ENCODE results near the gene SLC6A9.

SLC6A9 gene

DNA sequence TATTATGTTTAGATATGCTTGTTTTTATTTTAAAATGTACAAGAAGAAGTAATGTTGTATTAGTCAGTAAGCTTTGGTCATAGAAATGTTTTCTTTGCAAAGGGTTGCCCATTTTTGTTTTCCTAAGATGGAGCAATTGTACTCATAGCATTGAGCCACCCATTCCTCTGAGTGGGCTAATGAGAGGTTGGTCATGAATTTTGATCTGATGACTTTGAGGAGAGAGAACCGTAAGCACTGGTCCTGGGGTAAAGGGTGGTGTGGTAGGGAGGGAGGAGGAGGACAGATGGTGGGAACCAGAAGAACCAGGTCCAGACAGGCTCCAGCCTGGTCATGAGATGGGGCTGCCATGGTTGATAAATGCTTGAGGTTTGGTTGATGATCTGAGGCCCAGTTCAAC is 15.9 kb upstream of the SLC6A9 start:
- DNase-seq: no peak

GRCh38 chr1:44045064-44045463 is 13.8 kb upstream of the SLC6A9 start:
- no peak for DNase-seq

DNA sequence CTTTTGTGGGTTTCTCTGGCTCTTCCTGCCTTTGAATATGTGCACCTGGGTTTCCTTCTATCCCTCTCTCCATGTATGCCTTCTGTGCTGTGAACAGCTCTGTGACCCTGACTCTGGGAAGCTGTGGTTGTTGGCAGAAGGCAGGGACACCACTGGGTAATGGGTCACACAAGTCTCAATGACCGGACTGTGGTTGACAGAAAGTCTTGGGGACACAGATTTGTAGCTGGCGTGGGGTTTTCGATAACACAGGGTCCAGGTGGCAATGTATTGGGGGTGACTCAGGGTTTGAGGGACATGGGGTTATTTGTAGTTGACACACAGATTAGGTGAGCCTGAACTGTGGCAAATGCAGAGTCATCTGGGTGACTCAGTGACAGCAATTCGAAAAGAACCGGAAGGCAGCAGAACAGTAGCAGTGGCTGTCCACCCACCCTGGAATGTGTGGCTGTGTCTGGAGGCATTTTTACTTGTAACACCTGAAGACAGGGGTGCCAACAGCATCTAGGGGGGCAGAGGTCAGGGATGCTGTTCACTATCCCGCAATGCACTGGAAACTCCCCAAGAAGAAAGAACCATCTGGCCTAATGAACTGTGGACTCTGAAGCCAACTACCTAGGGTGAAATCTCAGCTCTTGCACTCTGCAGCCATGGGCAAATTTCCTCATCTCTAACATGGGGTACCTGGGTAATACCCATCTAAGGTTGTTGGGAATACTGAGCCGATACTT is 13.0 kb upstream of the SLC6A9 start:
- DNase-seq: no peak

DNA sequence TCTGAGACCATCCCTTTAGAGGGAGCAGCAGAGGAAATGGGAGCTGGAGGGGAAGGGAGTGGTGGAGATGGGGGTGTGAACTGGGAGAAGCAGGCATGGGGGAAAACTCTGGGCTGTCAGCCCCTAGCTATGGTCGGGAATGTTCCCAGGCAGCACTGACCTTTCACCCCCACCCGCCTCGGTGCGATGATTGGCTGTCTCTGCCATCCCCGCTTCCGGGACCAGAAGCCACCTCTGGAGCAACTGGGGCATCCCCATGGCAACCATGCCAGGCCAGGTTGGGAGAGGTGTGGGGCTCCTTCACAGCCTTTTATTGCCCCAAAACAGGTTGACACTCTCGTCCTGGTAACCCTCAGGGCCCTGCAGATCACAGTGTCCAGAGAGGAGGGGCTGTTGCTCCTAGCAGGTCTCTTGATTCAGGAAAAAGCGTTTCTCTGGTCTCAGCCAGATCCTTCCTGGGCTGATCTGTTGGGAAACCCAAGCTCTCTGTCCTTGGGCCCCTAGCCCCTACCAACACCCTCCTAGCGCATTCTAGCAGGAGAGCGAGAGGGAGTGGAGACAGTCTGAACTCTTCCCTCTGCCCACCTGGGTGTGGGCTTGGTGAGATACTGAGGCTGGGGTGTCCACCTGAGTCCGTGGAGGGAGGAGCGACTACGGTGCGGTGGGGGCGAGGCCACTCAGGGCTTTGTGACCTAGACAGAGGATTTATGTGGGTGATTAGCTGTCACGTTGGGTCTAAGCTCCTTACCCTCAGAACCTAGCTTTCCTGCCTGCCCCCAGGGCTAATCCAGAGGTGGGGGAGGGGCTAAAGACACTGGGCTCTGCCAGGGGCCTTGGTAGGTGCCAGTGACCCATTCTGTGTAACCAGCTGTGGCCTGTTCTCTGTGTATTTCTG is 12.2 kb upstream of the SLC6A9 start:
- DNase-seq: no peak

- no peak for DNase-seq
Observed at GRCh38 chr1:44040846-44041245, 9.6 kb upstream of the SLC6A9 start.

DNA sequence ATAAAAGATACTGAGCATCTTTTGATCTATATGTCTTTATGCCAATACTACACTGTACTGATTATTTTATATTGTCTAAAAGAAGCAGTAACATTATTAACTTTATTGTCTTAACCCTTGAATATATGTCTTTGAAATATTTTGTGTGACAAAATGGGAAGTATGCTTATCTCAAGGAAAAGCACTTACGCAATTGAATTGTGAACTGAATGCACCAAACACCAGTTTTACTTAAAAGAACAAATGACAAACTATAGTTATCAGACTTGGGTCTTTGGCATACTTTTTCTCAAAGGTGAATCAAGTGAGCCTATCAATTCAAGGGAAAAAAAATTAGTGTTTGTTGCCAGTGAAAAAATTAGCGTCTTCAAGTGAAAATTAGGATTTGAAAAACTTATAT is 9.2 kb upstream of the SLC6A9 start:
- DNase-seq: no peak

DNA sequence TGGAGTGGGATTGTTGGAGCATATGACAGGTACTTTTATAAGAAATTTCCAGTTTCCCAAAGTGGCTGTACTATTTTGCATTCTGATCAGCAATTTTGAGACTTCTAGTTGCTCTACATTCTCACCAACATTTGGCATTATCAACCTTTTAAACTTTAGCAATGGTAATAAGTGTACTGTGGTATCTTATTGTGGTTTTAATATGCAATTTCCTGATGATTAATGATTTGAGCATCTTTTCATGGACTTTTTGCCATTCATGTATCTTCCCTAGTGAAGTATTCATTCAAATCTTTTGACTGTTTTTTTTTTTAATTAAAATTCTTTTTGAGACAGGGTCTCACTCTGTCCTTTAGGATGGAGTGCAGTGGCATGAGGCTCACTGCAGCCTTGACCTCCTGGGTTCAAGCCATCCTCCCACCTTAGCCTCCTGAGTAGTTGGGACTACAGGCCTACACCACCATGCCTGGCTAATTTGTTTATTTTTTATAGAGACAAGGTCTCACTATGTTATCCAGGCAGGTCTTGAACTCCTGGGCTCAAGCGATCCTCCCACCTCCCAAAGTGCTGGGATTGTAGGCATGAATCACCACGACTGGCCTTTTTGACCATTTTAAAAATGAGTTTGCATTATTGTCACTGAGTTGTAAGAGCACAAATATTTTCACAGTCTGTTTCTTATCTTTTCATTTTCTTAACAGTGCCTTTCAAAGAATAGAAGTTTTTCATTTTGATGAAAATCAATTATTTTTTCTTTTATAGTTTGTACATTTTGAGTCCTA is 7.8 kb upstream of the SLC6A9 start:
- DNase-seq: no peak

DNA sequence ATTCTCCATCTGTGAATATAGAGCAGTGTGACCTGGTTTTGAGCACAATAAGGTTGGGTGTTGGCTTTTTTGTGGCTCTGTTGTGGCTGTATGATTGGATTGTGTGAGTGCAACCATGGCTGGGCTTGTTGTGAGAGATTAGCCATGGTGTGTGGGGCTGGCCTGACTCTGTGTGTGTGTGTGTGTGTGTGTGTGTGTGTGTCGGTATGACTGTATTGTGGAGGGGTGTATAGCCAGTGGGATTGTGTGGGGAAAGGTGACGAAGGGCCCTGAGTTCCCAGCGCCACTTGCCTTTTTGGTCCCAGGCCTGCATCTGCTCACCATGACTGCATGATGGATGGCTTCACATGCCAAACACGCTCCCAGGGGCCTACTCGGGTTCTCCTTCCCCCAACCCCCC is 5.9 kb upstream of the SLC6A9 start:
- DNase-seq: no peak

DNA sequence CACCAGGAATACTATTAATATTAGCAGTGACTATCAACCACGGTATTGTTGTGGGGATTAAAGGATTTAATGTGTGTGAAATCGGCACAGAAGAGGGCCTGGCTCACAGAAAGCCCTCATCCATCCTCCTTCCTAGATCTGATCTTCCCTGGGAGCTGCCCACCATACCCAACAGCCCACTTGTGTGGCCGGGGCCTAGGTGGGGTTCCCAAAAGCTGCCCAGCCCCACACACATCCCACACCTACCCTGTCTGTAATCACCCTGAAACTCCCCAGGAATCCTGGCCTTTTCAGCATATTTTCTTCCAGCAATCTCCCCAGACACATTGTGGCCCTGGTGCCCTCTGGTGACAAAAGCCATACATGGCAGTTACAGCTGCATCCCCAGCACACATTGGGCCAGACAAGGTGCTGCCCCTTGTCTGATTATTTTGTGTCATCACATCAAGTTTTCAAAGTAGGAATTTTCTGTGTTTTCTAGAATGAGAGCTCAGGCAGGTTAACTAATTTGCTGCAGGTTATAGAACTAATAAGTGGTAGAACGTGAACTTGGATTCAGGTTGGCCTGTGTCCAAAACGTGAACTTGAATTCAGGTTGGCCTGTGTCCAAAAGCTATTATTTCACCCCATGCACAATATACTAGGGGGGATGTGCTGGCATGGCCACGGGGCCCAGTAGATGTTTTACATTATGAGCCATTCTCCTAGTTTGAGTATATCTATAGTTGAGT is 5.3 kb upstream of the SLC6A9 start:
- no peak for DNase-seq

DNA sequence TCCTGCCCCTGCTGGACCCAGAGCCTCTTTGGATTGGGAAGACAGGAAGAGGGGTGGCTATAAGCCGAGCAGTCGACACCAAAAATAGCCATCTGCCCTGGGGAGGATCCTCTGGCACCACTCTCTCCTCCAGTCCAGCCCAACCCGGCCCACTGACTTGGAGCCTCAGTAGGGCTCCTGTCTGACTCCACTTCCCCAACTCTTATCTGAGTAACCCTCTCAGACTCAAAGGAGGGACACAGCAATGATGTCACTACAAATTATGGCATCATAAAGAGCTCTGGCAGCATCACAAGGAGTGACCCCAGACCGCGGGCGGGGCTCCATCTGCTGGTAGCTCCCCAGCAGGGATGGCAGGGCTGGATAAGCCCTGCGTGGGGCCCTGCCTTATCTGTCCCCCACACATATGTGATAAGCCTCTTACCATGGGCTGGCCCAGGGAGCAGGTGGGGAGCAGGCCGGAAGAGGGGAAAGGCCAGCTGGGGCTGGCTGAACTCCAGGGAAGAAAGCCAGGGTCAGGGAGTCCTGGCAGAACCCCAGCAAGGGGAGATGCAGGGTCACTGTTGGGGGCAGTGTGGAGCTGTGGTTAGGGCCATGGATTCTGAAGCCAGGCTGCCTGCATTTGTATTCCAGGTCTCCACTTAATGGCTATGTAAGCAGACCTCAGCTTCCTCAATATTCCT is 4.6 kb upstream of the SLC6A9 start:
- DNase-seq: no peak

- no peak for DNase-seq
Observed at GRCh38 chr1:44034976-44035716, 3.9 kb upstream of the SLC6A9 start.

DNA sequence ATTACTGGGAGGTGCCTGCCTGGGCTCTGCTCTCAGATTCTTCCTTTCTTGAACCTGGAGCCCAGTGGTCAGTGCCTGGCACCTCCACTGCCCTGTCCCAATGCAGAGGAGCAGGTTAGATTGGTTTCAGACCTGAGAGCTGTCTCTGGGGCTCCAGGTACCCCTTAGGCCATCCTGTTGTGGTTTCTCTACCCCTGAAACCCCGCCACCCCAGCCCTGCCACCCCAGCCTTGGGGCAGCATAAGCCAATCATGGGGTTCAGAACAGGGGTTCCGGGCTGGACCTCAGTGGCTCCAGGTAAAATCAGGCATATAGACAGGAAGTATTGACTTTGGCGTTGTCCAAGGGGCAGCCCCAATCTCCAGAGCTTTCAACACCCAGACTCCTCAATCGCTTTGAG is 3.2 kb upstream of the SLC6A9 start:
- no peak for DNase-seq

GRCh38 chr1:44033756-44034155 is 2.5 kb upstream of the SLC6A9 start:
- no peak for DNase-seq

GRCh38 chr1:44033041-44033575 is 1.8 kb upstream of the SLC6A9 start:
- no peak for DNase-seq

DNA sequence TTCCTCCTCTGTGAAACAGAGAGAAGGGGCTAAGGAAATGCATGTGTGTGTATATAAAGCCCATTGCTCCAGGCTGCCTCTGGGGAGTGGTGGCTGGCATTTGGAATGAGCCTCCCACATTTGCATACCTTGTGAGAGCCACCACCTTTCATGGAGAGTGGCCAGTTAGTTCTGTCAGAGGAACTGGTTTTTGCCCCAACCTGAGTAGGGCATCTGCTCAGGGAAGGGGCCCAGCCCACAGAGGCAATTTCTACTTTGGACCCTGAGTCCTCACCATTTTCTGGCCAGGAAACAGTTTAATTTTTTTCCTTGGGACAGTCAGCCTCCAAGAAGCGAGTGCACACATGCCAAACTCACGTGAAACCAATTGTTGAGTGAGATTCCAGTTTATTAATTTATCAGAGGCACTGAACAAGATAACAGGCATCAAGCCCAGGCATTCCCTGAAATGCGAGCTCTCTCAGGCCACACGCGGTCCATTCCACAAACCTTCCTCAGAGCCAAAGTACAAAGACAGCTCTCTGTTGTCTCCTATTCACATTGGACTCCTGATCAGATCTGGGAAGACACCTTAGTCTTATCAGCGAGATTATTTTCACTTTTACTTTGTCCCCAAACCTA is 1.0 kb upstream of the SLC6A9 start:
- no peak for DNase-seq

DNA sequence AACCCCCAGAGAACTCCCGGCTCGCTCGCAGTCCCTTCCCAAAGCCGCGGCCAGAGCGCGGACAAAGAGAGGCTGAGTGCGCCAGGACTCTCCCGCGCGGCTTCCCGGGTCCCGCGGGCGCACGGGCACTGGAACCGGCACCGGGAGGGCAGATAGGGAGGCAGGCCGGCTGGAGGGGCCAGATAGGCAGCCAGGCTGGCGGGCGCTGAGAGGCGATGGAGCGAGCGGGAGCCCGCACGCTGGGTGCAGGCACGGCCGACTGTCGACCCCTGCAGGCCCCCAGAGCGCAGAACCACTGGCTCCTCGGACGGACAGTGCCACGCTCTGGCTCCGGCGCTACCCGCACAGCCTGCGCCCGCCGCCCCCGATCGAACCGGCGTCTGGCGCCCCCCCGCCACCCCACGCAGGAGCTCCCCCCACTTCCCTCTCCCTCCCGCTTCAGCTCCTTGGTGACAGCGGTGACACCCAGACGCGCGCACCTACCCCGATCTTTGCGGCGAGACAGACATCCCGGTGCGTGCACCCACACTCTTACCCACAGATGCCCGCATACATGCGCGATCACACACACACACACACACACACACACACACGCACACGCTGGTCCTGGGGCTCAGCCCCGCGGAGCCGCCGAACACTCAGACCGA is 534 bp downstream of the SLC6A9 start:
- DNase-seq: no peak

DNA sequence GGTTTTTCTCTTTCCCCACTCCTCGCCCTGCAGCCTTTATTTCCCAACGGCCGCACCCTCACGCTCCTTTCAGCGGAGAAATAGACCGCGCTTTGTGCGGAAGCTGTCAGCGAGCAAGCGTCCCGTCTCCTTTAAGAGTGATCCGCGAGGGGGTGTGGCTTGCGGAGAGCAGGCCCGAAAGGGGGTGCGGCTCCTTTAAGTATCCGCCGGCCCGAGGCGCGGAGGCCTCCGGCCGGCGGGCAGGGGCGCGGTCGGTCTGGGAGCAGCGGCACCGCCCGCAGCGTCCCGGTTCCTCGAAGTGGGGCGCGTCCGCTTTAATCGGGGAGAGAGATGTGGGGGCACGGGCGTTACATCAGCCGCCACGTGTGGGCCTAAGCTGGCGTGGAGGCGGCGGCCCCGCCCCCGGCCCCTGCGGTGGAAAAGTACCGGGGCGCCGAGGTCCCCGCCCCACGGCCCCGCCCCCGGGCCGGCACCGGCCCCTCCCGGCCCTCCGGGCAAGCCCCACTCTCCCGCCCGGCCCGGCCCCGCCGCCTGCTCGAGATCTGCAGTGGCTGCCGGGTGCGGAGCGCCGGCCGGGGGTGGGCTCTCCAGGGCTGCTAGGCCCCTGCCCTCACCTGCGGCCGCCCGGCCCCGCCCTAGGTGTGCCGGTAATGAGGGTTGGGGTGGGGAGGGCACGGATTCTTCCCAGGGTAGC is 1.2 kb downstream of the SLC6A9 start:
- peak; percentile 47 for DNase-seq

DNA sequence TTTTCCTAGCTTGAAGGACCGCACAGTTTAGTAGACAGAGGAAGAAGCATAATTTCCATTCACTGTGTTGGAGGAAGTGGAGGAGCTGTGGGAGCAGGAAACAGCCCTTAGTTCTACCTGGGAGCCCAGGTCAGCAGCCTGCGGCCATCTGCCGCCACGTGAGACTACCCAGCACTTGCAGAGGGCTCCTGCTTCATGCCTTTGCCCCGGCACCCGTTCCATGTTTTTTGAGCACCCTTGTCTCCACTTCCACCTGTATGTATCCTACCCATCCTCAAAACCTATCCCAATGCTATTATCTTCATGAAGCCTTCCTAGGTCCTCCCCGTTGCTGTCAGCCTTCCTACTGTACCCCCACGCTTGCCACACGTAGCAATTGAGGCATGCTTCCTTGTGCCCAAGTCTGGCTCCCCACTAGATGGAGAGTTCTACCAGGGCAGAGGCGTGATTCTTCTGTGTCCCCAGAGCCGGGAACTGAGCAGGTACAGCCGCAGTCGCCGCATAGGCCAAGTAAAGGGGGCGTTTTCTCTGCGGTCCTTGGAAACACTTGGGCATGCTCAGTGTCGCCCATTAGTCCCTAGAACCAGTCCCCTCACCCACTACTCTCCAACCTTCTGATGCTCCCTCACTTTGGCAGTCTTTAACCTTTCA is 1.9 kb downstream of the SLC6A9 start:
- no peak for DNase-seq

GRCh38 chr1:44027320-44027719 is 3.9 kb downstream of the SLC6A9 start:
- DNase-seq: no peak
